Kidney capillary endothelial cell (primary cell): Measurements from ENCODE around the gene ZNF274.
"Not testable (repeated sequence)": the region's sequence is repeated elsewhere in the genome, so short reads cannot be mapped to it uniquely, and the experiment has no call there.

ENCODE experiments used
- DNase-seq: peaks from one replicate; pipeline ENCODE4 v3.0.0-alpha.2; 2018; ENCODE audit warnings: low spot score

The ZNF274 gene

DNA sequence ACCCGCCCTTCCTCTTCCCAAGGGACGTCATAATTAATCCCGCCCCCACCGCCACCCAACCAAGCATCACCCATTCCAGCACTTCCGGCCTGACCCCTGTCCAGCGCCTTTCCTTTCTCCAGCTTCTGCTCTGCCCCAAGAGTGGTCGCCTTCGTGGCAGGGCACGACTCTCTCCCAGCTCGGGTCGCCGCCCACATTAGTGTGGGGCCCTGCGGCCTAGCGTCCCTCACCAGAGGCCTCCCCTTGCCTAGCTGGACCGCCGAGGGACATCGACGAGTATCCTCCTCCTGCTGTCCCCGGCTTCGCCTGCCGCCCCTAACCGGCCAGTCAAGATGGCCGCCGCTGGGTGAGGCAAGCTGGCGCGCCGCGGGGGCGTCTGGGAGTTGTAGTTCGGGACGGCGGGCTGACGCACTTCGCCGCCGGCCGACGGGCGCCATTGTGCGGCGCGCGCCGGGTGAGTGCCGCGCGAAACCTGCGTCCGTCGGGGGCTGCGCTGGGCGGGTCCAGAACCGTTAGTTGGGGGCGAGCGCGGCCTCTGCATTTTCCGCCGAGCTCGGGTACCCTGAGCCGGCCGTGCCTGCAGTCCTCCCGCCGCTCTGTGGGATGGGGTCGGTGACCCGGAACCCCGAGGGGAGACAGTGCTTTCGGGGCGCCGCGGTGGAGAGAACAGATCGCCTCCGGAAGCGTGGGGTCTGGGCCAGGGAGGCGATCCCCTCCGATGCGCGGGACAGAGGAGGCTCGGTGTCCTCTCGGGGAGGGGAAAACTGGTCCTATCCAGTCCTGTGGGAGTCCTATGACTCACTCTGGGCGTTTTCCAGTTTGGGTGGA lies at the start of gene ZNF274:
TSS of gene ZNF274 (plus strand) at position 73 of the 828 bp plus-strand sequence. CDS start 905 bp downstream, outside the sequence.
- peak; percentile 85 for DNase-seq

DNA sequence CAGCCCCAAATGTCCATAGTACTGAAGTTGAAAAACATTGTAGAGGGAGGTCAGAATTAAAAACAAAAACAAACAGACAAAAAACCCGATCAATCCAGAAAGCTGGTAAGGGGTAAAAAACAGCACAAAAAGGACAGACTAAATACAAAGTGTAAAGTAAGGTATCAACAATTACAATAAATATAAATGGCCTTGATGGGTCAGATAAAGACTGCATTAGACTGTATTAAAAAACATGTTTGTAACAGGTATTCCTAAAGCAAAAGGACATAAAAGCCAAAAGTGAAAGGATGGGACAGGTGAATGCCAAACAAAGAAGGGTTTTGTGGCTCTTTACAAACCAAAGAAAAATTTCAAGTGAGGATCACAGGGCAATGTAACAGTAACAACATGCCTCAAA lies 48.6 kb upstream of the ZNF274 start:
- DNase-seq: no peak

DNA sequence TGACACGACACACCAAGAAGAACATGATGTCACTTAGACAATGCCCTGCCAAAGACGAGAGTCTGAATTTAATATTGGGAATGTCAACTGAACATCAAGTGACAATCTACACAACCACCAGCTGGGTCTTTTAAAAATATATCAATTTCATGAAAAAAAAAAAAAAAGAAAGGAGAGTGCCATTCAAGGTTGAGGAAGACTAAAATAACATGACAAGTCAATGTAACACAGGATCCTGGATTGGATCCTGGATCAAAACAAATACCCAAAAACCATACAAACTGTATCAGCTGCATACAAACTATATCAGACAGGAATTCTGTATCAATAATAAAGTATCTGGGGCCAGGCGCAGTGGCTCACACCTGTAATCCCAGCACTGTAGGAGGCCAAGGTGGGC lies 37.0 kb upstream of the ZNF274 start:
- DNase-seq: no peak

DNA sequence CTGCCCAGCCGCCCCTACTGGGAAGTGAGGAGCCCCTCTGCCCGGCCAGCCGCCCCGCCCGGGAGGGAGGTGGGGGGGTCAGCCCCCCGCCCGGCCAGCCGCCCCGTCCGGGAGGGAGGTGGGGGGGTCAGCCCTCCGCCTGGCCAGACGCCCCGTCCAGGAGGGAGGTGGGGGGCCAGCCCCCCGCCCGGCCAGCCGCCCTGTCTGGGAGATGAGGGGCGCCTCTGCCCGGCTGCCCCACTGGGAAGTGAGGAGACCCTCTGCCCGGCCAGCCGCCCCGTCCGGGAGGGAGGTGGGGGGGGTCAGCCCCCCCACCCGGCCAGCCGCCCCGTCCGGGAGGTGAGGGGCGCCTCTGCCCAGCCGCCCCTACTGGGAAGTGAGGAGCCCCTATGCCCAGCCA lies 35.4 kb upstream of the ZNF274 start:
- DNase-seq: not testable (repeated sequence)

DNA sequence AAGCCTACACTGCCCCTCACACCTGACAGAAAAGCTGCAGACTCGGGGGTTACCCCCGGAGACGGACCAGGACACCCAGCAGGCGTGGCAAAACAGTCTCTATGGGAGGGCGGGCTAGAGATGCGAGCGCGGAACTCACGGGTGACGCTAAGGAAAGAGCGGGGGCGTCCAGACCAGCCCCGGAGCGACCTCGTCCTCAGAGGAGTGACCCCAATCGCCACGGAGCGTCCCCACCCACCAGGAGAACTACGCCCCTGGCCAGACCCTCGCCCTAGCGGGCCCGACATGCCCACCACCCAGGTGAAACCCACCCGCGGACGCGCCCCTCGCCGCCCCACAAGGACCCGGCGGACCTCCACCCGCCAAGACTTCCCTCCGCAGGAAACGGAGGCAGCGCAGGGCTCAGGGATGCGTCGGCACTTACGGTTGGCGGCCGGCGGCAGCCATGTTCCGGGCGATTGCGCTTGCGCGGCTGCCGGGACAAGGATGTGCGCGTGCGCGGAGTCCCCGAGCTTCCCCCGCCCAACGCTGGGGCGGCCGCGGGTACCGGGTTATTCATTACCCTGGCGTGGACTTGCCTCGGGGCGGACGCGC lies 32.4 kb upstream of the ZNF274 start, which contains the start of gene ZNF329:
TSS of gene ZNF329 (minus strand) at position 462 of the 594 bp plus-strand sequence. CDS start 21,286 bp downstream, outside the sequence.
- DNase-seq: peak; percentile 81

DNA sequence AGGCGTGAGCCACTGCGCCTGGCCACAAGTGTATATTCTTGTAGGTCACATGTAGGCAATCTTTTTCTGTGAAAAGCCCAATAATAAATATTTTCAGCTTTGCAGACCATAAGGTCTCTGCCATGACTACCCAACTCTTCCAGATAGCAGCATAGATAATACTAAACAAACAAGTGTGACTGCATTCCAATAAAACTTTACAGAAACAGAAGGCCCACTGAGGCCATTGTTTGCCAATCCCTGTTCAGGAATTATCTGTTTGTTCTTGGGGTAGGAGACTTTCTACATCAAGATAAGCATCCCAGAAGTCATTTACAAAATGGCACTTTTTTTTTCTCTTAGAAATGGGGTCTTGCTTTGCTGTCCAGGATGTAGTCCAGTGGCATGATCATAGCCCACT lies 29.5 kb upstream of the ZNF274 start:
- DNase-seq: no peak

DNA sequence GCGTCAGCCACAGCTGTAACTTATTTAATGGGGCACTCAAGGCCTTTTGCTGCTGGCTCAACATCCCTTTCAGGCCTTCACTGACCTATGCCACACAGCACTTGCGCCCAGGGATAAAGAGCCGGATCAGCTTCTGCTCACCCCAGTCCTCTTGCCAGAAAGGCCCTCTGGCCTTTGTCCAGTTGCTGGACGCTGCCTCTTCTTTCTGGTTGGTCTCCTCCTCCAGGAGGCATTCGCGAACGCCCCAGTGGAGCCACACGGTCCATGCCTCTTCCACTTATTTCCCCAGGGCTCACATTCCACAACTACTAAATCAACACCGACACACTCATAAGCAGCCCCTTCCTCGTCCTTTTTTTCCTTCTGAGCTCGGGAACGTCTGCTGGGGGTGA lies 28.6 kb upstream of the ZNF274 start:
- no peak for DNase-seq

DNA sequence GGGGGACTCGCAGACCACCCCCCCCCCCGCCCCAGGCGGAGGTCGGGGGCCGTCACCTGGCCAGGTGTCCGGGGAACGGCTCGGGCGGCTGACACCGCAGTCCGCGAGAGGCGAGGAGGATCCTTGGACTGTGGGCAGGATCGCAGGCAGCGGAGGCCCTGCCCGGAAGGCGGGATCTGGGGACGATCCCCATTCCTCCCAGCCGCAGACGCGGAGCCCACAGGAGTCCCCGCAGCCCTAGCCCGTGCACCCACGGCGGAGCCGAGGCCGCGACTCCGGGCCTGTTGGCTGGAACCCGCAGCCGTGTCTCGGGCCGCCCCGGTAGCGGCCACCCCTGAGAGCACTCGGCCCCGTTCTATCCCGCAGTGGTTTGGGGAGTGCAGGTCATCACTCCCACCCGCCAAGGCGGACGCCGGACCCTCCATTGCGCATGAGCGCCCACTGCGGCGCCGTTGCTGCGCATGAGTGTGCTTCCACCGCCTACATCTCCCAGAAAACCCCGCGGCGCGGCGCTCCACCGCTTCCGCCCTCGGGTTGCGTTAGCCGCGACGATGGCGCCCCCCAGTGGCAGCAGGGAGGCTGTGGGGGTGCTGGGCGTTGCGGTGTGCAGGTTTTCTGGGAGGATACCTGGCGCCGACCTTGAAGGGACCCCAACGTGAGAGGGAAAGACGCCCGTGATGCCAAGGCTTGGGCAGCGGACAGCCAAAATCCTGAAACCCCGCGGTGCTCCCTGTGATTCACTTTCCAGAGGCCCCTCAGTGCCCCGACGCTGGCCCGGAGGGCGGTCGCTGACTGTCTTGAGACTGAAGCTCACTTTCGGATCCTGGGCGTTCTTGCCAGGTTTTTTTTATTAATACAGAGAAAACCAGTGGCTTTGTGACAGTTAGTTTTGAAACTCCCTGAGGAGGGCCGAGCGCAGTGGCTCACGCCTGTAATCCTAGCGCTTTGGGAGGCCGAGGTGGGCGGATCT lies 27.9 kb upstream of the ZNF274 start:
- DNase-seq: peak; percentile 91

DNA sequence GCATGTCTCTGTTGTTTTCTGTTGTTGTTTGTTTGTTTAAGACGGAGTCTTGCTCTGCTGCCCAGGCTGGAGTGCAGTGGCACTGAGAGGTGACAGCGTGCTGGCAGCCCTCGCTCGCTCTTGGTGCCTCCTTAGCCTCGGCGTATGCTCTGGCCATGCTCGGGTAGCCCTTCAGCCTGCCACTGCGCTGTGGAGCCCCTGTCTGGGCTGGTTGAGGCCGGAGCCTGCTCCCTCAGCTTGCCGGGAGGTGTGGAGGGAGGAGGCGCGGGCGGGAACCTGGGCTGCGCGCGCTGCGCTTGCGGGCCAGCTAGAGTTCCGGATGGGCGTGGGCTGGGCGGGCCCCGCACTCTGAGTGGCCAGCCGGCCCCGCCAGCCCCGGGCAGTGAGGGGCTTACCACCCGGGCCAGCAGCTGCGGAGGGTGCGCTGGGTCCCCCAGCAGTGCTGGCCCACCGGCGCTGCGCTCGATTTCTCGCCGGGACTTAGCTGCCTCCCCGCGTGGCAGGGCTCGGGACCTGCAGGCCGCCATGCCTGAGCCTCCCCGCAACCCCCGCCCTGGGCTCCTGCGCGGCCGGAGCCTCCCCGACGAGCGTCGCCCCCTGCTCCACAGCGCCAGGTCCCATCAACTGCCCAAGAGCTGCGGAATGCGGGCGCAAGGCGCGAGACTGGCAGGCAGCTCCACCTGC lies 25.7 kb upstream of the ZNF274 start:
- no peak for DNase-seq

DNA sequence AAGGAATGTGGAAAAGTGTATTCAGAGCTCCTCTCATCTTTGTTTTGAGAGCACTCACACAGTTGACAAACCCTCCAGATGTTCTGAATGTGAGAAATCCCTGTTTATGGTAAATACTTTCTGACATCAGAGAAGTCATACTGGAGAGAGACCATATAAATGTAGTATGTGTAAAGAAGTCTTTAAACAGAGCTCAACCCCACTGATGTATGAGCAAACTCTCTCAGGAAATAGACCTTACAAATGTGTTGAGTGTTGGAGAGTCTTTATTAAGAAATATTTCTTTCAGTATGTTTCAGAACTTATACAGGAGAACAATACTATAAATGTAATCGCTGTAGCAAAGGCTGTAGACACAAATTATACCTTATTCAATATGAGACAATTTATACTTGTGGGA lies 16.6 kb upstream of the ZNF274 start:
- DNase-seq: no peak

DNA sequence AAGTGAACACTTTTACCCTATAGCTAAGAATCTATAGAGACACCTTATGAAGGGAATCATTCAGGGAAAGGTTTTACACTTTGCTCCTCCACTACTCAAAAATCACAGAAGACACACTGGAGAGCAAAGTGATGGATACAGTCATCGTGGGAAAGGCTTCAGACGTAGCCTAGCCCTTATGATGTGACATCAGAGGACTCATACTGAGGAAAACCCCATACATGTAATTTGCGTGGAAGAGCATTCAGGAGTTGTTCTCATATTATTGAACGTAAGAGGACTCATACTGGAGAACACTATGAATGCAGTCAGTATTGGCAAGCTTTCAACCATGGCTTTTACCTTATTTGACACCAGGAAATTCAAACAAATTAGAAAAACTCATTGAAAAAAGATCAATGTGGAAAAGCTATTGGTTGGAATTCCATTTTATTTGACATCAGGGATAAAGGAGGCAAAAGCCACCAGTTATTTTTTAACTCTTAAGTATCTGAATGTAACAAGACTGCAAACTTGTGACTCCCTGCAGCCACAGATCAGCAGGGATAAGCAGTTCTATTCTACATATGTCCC lies 16.1 kb upstream of the ZNF274 start:
- DNase-seq: no peak

DNA sequence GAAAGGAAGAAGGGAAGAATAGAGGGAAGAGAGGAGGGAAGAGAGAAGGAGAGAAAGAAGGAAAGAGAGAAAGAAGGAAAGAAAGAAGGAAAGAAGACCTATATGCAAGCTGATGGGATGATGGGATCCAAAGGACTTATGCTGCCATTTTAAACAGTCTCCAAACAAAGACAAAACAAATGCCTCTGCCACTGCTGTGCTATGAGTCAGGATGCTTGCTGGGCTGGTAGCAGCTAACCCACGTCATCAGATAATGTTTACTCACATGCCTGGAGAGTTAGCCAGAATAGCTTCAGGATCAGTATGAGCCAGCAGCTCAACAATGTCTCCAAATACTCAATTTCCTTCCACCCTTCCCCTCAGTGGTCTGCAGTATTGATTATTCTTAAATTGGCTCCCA lies 12.0 kb upstream of the ZNF274 start:
- DNase-seq: no peak

DNA sequence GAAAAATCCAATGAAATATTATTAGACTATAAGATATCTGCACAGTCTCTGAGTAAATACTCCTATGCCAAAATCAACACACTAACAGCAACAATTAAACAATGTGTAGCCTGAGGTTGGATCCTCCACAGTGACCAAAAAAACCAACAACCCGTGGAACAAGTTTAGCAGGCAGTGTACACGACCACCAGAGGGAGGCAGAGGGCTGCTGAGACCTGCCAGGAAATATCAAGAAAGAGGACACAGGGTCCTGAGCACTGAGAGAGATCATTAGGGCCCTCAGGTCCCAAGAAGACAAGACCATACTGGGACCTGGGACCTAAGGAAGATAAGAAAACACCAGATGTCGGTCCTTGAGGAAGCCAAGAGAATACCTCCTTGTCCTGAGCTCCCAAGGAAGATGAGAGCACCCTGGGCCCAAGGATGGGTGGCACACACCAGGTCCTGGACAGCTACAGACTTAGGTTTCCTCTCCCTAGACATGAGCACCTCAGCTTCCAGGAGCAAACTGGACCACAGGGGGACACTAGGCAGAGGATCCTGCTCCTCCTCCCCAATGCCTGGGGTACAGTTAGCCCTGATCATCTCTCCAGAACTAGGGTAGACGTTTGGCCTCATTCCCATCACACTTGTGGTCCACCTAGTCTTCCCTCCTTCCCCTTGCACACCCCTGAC lies 822 bp upstream of the ZNF274 start:
- DNase-seq: peak; percentile 29

DNA sequence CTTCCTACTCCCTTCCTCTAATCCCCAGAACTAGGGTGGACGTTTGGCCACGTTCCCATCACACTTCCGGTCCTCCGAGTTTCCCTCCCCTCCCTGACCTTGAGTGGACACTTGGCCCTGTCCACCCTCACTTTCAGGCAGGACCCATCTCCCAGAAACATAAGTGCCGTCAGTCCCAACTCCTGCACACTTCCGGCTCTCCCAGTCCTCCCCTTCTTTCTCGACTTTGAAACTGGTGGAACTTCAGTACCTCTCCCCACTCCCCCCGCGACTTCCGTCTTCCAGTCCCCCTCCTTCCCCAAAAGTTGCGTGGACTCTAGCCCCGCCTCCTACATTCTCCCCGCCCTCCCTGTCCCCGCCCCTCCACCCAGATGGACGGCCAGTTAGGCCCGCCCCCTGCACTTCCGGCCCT lies 278 bp upstream of the ZNF274 start:
- no peak for DNase-seq

DNA sequence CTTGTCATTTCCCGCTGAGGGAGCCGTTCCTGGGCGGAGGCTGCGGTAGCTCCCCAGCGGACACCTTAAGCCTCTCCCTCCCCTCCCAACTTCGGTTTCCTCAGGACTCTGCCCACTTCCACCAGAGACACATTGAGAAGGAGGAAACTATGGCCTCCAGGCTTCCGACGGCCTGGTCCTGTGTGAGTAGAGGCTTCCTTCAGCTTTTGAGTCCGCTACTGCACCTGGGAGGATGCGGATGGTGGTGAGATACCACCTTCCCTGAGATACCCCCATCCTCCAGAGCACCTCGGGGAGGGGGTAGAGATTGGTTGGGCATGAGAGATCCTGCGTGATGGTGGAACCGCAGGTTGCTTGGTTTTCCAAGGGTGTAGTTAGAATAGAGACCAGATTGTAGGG lies 955 bp downstream of the ZNF274 start:
- no peak for DNase-seq

DNA sequence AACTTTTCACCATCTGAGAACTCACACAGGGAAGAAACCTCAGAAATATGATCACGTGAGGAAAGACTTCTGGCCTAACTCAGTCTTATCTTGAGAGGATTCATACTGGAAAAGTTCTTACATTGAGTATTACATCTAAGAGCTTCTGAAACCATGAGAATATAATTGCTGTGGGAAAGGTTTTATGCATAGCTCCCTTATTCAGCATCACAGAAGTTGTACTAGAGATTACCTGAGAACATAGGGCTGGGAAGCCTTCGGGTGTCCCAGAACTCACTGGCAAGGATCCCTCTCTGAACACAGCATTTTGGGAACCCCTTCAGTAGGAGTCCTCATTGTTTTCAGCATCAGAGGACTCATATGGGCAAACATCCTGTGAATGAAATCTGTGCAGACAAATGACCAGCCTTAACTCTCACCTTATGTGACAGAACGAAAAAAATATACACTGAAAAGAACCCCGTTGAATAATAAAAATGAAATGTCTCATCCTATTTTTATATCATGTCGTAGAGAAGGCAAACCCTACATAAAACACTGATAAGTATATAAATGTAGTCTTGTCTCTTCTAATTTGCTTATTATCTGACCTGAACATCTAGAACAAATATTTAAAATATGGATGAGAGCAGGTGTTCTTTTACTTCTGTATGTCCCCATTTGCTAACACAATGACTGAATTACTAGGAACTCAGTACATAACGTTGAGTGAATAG lies 14.2 kb downstream of the ZNF274 start:
- no peak for DNase-seq

DNA sequence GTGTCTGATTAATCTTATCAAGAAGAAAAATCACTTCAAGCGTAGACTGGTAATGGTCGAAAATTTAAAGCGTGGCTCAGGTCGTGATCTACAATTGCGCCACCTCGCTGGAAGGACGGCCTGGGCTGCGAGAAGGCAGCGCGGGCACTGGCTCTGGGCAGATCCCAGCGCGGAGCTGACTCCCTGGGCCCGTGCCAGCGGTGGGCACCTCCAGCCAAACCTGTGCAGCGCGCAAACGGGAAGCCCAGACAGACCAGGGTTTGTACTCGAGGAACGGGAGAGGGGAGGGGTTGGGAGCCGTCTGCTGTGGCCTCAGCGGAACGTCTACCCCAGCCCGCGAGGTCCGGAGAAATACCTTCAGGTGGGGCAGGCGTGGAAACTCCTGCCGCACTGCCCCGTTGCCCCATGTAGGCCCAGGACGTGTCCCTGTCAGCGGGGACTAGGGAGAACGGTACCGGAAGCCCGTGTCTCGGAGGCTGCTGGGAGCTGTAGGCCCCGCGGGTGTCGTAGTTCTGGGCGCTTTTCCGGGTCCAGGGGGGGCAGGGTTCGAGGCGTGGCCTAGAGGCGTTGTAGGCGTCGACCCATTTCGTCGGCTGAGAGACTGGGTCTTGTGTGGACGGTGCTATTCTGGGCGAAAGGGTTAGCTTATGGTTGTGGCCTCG lies 21.1 kb downstream of the ZNF274 start:
- DNase-seq: no peak

DNA sequence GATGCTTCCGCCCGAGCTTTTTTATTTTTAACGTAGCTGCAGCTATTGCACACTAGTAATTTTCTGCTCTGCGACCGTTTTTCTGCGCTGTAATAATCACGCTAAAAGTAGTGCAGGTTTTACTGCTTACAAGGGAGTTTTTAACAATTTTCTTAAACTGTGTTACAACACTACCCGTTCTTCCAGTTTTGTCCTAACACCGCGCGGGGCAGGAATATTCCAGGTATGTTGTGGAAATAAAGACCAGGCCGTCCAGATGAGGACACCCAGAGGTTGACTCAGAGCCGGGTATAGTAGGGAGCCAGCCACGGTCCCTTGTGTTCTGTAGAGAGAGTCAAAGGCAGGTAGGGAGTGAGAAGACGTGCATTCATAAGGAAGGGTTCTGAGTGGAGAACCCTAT lies 21.7 kb downstream of the ZNF274 start:
- no peak for DNase-seq

DNA sequence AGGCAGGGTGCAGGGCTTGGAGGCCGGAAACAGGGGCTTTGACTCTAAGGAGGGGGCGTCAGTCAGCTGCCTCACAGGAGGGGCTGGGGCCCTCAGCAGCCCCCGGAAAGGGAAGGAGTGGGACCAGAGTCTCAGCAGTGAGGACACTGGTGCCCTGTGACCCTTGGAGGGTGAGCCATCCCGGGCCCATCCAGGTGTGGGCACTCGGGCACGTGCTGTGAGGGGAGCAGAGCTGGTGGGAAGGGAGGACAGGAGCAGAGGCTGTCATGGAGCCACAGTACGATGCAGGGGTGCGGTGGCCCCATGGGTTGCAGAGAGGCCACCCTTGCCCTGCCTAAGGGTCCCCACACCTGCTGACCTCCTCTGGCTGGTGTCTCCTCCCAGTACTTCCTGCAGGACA lies 26.7 kb downstream of the ZNF274 start:
- DNase-seq: no peak
